ENCODE measurements around the gene UBD.

Gene UBD

DNA sequence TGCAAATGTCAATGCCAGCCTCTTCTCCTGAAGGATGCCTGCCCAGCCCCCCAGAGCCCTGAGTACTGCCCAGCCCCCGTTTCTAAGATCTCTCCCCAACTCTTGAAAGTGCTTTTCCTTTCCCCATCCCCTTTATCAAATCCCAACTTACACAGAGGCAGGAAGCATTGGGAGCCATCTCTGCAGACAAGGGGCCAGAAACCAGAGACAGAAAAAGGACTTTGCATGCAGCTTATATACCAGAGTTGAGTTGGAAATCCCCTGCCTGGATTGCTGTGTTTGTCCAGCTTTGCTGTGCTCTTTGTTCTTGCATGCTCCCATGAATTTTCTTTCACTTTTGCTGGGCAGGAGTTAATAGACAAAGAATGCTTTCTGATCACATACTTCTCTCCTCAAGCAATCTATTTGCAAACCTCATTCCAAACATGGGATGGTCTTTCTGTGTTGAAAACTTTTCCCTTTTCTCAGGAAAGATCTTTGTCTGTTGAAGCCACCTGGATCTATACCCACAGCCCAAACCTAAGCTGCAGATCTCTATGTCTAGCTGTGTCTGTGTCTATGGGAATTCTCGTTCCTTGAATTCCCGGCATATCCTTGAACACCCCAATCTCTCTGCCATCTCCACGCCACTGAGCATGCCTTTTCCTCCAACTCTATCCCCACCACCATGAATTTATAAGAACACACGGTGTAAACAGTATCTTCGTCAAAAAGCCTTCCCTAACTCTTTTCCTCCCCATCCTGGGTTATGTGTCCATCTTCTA is at the start of gene UBD:
Gene UBD, minus strand, starts transcription at position 209 of the 764 bp plus-strand sequence. Its CDS starts 31 bp downstream, at position 178.
- TF ChIP-seq, protein P1, sequence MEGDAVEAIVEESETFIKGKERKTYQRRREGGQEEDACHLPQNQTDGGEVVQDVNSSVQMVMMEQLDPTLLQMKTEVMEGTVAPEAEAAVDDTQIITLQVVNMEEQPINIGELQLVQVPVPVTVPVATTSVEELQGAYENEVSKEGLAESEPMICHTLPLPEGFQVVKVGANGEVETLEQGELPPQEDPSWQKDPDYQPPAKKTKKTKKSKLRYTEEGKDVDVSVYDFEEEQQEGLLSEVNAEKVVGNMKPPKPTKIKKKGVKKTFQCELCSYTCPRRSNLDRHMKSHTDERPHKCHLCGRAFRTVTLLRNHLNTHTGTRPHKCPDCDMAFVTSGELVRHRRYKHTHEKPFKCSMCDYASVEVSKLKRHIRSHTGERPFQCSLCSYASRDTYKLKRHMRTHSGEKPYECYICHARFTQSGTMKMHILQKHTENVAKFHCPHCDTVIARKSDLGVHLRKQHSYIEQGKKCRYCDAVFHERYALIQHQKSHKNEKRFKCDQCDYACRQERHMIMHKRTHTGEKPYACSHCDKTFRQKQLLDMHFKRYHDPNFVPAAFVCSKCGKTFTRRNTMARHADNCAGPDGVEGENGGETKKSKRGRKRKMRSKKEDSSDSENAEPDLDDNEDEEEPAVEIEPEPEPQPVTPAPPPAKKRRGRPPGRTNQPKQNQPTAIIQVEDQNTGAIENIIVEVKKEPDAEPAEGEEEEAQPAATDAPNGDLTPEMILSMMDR (IDR thresholded peaks at IDR 0.05; ENCODE audit: borderline replicate concordance, control extremely low read depth, extremely low read depth, insufficient read depth, missing control alignments): no peak
- in situ Hi-C loops (cut with MboI; ENCODE audit: low sequenced_read_pairs, unreplicated experiment): no loop called here
- DNase-seq (ENCODE audit: low spot score): peak; percentile 45

DNA sequence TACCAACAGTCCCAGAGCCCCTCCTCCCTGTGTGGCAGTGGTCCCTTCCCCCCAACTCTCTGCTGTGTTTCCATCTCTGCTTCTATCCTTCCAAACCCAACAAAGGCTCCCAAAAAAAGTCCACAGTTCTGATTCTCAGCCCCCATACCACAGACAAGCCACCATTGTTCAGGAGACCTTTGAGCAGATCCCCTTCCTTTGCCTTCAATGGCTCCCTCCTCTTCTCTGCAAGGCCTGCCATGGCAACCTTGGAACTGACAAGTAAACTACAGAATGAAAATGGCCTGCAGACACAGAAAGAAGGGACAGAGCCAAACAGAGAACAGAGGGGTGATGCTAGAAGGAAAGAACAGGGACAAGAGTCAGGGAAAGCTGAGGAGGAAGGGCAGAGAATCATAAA is 48.6 kb upstream of the UBD start:
- TF ChIP-seq, protein P1 (IDR thresholded peaks at IDR 0.05; ENCODE audit: borderline replicate concordance, control extremely low read depth, extremely low read depth, insufficient read depth, missing control alignments): no peak
- DNase-seq (ENCODE audit: low spot score): no peak
- in situ Hi-C loops (cut with MboI; ENCODE audit: low sequenced_read_pairs, unreplicated experiment): no loop called here

DNA sequence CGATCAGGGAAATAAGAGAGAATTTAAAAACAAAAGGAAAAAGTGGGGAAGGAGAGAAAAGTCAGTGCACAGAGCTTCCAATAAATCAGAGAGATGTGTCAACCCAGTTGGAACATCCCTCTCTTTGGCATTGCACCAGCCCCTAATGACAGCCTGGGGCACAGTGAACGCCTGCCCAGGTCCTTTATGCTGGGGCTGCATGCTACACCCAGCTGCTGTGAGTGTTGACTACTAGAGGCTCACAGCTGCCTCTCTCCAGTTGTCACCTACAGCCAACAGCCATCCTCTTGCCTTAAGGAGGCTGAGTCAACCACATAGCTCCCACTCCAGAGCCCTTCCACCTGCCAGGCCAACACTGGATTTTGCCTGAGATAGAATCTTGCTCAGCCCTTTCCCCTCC is 44.4 kb upstream of the UBD start:
- in situ Hi-C loops (cut with MboI; ENCODE audit: low sequenced_read_pairs, unreplicated experiment): no loop called here
- TF ChIP-seq, protein P1 (IDR thresholded peaks at IDR 0.05; ENCODE audit: borderline replicate concordance, control extremely low read depth, extremely low read depth, insufficient read depth, missing control alignments): no peak
- DNase-seq (ENCODE audit: low spot score): no peak

DNA sequence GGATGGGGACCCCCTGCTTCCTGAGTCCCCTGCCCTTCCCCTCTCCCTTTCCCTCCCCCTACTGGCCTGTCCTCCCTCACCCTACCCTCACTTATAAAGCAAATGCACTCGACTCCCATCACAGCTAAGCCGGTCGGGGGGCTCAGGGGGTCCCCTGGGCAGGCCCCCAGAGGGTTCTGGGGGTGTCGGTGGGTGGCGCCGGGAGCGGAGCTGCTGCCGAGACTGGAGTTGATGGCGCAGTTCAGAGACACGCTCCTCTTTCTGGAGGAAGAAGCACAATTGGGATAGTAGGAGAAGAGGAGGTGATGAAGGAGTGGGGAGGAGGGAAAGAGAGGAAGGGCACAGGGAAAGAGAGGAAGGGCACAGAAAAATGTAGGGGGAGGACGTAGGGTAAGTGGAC is 43.9 kb upstream of the UBD start:
- no peak for DNase-seq (ENCODE audit: low spot score)
- TF ChIP-seq, protein P1 (IDR thresholded peaks at IDR 0.05; ENCODE audit: borderline replicate concordance, control extremely low read depth, extremely low read depth, insufficient read depth, missing control alignments): no peak
- in situ Hi-C loops (cut with MboI; ENCODE audit: low sequenced_read_pairs, unreplicated experiment): no loop called here

DNA sequence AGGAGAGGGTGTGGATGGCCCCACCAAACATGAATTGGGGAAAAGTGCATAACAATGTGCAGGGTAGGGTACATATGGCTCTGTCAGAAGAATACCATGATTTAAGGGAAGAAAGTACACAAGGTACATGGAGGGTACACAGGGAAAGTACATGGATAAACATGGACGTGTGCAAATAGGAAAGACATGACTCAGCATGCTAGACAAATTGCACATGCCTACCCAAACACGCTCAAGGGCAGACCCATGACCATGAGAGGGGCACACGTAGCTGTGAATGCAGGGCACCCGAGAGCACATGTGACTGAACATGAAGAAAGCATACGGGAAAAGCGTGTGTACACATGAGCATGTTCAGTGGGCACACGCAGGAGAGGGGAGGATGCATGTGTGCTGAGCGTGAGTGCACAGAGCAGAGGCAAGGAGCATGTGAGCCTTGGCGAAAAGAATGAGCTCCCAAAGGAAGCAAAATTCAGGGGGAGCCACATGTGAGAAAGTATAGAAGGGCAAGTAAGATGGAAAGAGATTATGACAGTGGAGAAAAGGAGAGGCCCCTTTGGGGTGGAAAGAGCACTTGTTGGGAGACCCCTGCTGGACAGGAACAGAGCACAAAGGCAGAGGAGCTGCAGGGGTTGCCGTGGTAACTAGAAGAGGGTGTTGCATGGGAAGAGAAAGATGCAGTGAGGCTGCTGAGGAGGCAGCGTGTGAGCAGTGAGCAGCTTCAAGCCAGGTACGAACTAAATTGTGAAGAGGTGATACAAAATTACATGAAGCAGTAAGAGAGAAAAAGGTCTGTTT is 43.2 kb upstream of the UBD start:
- peak; percentile 46 for DNase-seq (ENCODE audit: low spot score)
- TF ChIP-seq, protein P1 (IDR thresholded peaks at IDR 0.05; ENCODE audit: borderline replicate concordance, control extremely low read depth, extremely low read depth, insufficient read depth, missing control alignments): no peak
- in situ Hi-C loops (cut with MboI; ENCODE audit: low sequenced_read_pairs, unreplicated experiment): no loop called here

DNA sequence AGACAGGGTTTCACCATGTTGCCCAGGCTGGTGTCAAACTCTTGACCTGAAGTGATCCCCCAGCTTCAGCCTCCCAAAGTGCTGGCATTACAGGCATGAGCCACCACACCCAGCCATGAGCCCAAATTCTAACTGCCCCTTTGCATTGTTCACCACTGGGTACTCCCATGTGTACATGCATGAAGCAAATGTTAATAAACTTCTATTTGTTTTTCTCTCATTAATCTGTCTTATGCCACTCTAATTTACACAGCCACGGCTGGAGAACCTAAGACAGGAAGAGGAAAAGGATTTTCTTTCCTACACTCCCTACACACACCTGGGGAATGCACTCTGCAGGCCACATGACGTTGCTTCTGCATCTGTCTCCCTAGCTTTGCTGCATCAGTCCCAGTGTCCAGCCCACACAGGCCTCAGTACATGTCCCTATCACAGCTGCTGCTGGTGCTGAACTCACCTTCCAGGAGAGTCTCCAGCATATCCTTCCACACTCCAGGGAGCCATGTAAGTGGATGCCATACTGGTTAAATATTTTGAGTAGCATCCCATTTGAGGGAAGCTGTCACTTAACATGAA is 38.7 kb upstream of the UBD start:
- no peak for DNase-seq (ENCODE audit: low spot score)
- TF ChIP-seq, protein P1 (IDR thresholded peaks at IDR 0.05; ENCODE audit: borderline replicate concordance, control extremely low read depth, extremely low read depth, insufficient read depth, missing control alignments): no peak
- in situ Hi-C loops (cut with MboI; ENCODE audit: low sequenced_read_pairs, unreplicated experiment): no loop called here

Data from GM13976 (cell line).